ENCODE data around the gene AZU1. TPM values are rescaled to one million over a fixed set of nuclear protein-coding genes. Genes with fewer than 3 reads are reported as not detected.

AZU1 gene
- total RNA-seq, 1 donor from 2014 or later: not detected

DNA sequence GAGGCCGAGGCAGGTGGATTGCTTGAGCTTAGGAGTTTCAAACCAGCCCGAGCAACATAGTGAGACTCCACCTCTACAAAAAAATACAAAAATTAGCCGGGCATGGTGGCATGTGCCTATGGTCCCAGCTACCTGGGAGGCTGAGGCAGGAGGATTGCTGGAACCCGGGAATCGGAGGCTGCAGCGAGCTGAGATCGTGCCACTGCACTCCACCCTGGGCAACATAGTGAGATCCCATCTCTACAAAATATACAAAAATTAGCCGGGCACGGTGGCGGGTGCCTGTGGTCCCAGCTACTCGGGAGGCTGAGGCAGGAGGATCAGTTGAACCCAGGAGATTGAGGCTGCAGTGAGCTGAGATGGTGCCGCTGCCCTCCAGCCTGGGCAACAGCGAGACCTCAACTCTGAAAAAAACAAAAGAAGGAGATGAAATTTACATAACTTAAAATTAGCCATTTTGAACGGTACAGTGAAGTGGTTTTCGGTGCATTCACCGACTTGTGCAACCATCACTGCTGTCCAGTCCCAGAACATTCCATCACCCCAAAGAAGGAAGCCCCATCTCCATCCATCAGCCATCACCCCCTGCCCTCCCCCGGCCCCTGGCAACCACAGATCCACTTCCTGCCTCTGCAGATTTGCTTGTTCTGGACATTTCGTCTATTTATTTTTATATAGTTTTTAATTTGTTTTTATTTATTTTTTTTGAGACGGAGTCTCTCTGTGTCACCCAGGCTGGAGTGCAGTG is 1.6 kb upstream of the AZU1 start:
- H3K4me3 ChIP-seq (ENCODE audit: low read depth, low read length): no peak overlapping the region
- TF ChIP-seq, protein P1, sequence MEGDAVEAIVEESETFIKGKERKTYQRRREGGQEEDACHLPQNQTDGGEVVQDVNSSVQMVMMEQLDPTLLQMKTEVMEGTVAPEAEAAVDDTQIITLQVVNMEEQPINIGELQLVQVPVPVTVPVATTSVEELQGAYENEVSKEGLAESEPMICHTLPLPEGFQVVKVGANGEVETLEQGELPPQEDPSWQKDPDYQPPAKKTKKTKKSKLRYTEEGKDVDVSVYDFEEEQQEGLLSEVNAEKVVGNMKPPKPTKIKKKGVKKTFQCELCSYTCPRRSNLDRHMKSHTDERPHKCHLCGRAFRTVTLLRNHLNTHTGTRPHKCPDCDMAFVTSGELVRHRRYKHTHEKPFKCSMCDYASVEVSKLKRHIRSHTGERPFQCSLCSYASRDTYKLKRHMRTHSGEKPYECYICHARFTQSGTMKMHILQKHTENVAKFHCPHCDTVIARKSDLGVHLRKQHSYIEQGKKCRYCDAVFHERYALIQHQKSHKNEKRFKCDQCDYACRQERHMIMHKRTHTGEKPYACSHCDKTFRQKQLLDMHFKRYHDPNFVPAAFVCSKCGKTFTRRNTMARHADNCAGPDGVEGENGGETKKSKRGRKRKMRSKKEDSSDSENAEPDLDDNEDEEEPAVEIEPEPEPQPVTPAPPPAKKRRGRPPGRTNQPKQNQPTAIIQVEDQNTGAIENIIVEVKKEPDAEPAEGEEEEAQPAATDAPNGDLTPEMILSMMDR (conservative IDR thresholded peaks at IDR 0.05; ENCODE audit: low read depth, low read length): no peak
- DNase-seq (ENCODE audit: low read depth): no peak

DNA sequence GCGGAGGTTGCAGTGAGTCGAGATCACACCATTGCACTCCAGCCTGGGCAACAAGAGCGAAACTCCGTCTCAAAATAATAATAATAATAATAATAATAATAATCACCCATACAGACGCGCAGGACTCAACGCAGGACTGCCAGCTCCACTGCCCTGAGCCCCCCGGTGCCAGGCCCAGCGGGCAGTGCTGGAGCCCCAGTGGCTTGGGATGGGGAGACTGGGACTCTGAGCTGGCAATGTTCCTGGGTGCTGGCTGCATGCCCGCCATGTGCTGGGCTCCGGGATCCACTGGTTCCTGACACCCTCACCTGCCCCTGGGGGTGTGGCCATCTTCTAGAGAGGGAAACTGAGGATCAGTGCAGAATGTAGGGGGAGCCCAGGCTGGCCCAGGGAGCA is 325 bp upstream of the AZU1 start:
- TF ChIP-seq, protein P1 (conservative IDR thresholded peaks at IDR 0.05; ENCODE audit: low read depth, low read length): no peak
- no peak for DNase-seq (ENCODE audit: low read depth)
- H3K4me3 ChIP-seq (ENCODE audit: low read depth, low read length): no peak overlapping the region

DNA sequence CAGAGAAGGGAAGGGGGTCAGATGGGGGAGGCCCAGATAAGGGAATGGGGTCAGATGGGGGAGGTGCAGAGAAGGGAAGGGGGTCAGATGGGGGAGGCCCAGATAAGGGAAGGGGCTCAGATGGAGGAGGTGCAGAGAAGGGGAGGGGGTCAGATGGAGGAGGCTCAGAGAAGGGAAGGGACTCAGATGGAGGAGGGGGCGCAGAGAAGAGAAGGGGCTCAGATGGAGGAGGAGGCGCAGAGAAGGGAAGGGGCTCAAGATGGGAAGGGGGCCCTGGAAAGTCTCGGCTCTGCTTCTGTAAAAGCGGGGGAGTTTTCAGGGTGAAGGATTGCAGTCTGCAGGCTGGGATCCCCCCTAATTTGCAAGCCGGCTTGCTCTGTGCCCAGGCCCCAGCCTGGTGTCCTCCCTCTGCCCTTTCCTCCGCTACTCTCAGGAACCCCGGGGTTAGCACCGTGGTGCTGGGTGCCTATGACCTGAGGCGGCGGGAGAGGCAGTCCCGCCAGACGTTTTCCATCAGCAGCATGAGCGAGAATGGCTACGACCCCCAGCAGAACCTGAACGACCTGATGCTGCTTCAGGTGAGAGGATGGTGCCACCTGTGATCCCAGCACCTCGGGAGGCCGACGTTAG is 1.6 kb downstream of the AZU1 start:
- no peak for DNase-seq (ENCODE audit: low read depth)
- H3K4me3 ChIP-seq (ENCODE audit: low read depth, low read length): no peak overlapping the region
- TF ChIP-seq, protein P1 (conservative IDR thresholded peaks at IDR 0.05; ENCODE audit: low read depth, low read length): no peak

DNA sequence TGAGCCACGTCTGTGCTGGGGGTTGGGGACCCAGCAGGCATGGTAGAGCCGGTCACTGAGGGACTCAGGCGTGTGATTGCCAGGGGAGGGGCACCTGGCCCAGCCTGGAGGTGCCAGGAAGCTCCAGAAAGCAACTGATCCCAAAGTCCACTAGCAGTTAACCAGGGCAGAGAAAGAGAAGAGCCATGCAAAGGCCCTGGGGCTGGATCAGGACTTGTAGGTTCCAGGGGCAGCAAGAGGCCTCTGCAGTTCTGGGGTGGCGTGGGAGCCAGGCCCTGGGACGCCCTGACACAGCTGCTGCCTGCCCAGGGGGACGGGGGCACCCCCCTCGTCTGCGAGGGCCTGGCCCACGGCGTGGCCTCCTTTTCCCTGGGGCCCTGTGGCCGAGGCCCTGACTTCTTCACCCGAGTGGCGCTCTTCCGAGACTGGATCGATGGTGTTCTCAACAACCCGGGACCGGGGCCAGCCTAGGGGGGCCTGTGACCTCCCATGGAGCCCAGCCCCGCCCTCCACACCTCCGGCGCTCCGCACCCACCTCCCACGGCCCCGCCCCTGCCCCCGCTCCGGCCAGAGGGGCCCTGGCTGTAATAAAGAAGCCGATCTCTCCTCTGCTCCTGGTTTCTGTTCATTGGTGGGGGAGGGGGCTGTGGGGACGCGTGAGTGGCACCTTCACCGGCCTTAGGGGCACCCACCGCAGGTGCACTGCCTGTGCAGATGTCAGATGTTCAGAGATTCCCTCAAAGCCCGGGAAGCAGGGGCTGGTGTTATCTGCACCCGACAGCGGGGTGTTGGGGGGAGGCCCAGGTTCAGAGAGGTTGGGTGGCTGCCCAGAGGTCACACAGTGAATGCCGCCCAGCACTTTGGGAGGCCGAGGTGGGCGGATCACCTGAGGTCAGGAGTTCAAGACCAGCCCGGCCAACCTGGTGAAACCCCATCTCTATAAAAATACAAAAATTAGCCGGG is 4.1 kb downstream of the AZU1 start:
- no peak overlapping the region for H3K4me3 ChIP-seq (ENCODE audit: low read depth, low read length)
- DNase-seq (ENCODE audit: low read depth): no peak
- TF ChIP-seq, protein P1 (conservative IDR thresholded peaks at IDR 0.05; ENCODE audit: low read depth, low read length): no peak

DNA sequence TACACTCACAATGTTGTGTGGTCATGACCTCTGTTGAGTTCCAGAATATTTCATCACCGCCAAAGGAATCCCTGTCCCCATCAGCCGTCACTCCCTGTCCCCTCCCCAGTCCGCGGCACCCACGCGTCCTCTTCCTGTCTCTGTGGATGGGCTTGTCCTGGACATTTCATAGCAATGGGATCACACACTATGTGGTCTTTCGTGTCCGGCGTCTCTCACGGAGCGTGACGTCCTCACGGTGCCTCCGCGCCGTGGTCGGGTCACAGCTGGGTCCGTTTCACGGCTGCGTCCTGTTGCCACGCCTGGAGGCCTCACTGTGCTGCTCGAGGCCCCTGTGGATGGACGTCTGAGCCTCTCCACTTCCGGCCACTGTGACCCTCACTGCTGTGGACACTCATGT is 6.6 kb downstream of the AZU1 start:
- DNase-seq (ENCODE audit: low read depth): no peak
- TF ChIP-seq, protein P1 (conservative IDR thresholded peaks at IDR 0.05; ENCODE audit: low read depth, low read length): no peak
- H3K4me3 ChIP-seq (ENCODE audit: low read depth, low read length): no peak overlapping the region

DNA sequence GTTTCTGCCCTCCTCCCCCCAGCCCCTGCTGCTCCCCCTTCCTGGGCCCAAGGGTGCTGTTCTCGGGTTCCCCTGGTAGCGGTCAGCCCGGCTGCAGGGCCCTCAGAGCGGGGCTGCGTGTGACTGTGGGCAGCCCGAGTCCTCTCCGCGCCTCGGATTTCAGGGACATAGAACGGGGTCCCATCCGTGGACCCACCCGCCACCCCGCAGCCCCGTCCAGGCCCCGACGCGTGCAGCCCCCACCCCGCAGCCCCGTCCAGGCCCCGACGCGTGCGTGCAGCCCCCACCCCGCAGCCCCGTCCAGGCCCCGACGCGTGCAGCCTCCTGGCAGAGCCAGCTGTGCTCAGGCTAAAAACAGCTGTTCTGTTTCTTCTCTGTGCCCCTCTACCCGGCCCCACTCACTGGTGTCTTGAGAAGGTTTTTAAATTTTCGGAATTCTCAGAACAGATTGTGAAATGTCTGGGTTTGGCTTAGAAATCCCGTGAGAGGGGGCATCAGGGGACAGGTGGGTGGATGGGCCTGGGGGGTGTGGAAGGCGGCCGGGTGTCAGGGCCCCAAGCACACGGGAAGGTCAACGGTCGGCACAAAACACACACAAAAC is 7.7 kb downstream of the AZU1 start:
- TF ChIP-seq, protein P1 (conservative IDR thresholded peaks at IDR 0.05; ENCODE audit: low read depth, low read length): no peak
- DNase-seq (ENCODE audit: low read depth): no peak
- no peak overlapping the region for H3K4me3 ChIP-seq (ENCODE audit: low read depth, low read length)

Measured in epithelial cell of proximal tubule (primary cell).